GM19351 (cell line): ENCODE measurements around the gene INPPL1.
"Not testable (repeated sequence)": the region's sequence is repeated elsewhere in the genome, so short reads cannot be mapped to it uniquely, and the experiment has no call there.

Source experiments
- ATAC-seq: cut with Tn5 transposase; IDR thresholded peaks from one replicate; pipeline ENCODE4 v1.9.1; 2021; ENCODE audit warnings: mild to moderate bottlenecking, moderate library complexity; ENCODE audit not compliant: unreplicated experiment

INPPL1 gene, protein sequence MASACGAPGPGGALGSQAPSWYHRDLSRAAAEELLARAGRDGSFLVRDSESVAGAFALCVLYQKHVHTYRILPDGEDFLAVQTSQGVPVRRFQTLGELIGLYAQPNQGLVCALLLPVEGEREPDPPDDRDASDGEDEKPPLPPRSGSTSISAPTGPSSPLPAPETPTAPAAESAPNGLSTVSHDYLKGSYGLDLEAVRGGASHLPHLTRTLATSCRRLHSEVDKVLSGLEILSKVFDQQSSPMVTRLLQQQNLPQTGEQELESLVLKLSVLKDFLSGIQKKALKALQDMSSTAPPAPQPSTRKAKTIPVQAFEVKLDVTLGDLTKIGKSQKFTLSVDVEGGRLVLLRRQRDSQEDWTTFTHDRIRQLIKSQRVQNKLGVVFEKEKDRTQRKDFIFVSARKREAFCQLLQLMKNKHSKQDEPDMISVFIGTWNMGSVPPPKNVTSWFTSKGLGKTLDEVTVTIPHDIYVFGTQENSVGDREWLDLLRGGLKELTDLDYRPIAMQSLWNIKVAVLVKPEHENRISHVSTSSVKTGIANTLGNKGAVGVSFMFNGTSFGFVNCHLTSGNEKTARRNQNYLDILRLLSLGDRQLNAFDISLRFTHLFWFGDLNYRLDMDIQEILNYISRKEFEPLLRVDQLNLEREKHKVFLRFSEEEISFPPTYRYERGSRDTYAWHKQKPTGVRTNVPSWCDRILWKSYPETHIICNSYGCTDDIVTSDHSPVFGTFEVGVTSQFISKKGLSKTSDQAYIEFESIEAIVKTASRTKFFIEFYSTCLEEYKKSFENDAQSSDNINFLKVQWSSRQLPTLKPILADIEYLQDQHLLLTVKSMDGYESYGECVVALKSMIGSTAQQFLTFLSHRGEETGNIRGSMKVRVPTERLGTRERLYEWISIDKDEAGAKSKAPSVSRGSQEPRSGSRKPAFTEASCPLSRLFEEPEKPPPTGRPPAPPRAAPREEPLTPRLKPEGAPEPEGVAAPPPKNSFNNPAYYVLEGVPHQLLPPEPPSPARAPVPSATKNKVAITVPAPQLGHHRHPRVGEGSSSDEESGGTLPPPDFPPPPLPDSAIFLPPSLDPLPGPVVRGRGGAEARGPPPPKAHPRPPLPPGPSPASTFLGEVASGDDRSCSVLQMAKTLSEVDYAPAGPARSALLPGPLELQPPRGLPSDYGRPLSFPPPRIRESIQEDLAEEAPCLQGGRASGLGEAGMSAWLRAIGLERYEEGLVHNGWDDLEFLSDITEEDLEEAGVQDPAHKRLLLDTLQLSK

GRCh38 chr11:72224564-72225410, at the start of gene INPPL1:
Gene INPPL1, plus strand, starts transcription at chr11:72224767. Its CDS starts 218 bp downstream, at chr11:72224985.
- no peak for ATAC-seq

DNA sequence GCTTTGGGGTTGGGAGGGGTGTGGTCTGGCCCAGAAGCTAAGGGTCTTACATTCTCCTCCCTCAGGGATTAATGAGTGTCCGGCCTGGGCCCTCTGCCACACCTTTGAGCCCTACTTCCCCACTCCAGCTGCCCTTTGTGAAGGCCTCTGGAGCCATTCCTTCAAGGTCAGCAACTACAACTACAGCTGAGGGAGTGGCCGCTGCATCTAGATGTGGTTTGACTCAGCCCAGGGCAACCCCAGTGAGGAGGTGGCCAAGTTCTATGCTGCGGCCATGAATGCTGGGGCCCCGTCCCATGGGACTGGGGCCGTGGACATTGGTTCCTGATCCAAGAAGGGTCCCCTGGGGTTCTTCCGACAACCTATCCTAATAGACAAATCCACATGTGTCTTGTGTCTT, 46.9 kb upstream of the INPPL1 start:
- no peak for ATAC-seq

- ATAC-seq: no peak
Measured at GRCh38 chr11:72179049-72179803, 45.3 kb upstream of the INPPL1 start.

DNA sequence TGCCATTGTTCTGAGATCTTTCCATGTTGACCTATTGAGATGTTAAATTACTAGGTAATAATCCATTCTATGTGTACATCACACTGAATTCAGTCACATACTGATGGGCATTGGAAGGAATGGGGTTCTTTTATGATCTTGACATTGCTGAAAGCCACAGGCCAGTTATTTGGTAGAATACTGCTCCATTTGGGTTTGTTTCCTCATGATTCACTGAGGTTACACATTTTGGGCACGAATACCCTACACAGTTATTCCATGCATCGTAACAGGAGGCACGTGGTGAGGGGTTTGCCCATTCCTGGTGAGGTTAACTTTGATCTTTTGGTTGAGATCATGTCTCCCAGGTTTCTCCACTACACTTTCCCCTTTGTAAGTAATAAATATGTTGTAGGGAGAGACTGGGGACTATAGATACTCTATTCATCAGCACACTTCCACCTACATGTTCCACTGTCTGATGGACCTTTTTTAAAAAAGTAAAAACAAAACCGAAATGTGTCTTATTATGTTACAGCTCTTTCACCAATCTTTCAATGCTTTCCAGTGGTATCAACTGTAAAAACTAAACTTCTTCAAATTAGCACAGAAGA, 44.7 kb upstream of the INPPL1 start:
- ATAC-seq: no peak

- not testable (repeated sequence) for ATAC-seq
Measured at GRCh38 chr11:72180892-72181552, 43.5 kb upstream of the INPPL1 start.

GRCh38 chr11:72181553-72181958, 43.0 kb upstream of the INPPL1 start:
- not testable (repeated sequence) for ATAC-seq

DNA sequence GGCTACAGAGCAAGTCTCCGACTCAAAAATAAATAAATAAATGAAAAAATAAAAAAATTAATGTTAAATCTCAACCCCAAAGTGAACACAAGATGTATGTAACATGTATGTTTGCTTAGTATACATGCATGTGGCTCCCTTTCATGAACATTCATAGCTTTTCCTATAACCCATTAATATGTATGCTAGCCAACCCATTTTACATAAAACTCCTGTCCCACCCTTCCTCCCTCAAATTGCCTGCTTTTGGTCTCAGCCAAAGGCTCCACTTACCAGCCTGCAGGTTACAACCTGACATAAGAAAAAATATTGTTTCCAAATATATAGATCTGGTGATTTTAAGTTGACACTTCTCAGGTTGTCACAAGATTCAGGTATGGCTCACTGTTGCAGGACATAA, 36.3 kb upstream of the INPPL1 start:
- no peak for ATAC-seq

- no peak for ATAC-seq
Measured at GRCh38 chr11:72189455-72190250, 34.9 kb upstream of the INPPL1 start.

- no peak for ATAC-seq
Measured at GRCh38 chr11:72190631-72191071, 33.9 kb upstream of the INPPL1 start.

GRCh38 chr11:72191961-72192381, 32.6 kb upstream of the INPPL1 start, which contains the start of gene FOLR1:
Gene FOLR1, plus strand, starts transcription at chr11:72192140. Its CDS starts 34 bp downstream, at chr11:72192174.
- ATAC-seq: no peak

DNA sequence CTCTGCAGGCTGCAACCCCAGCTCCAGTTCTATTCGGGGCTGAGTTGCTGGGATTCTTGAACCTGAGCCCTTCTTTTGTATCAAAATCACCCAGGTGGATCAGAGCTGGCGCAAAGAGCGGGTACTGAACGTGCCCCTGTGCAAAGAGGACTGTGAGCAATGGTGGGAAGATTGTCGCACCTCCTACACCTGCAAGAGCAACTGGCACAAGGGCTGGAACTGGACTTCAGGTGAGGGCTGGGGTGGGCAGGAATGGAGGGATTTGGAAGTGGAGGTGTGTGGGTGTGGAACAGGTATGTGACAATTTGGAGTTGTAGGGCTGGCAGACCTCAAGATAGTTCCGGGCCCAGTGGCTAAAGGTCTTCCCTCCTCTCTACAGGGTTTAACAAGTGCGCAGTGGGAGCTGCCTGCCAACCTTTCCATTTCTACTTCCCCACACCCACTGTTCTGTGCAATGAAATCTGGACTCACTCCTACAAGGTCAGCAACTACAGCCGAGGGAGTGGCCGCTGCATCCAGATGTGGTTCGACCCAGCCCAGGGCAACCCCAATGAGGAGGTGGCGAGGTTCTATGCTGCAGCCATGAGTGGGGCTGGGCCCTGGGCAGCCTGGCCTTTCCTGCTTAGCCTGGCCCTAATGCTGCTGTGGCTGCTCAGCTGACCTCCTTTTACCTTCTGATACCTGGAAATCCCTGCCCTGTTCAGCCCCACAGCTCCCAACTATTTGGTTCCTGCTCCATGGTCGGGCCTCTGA, 28.9 kb upstream of the INPPL1 start:
- ATAC-seq: no peak

DNA sequence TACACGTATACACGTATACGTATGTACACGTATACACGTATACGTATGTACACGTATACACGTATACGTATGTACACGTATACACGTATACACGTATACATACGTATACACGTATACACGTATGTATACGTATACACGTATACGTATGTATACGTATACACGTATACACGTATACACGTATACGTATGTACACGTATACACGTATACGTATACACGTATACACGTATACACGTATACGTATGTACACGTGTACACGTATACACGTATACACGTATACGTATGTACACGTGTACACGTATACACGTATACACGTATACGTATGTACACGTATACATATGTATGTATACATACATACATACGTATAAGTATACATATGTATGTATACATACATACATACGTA, 23.1 kb upstream of the INPPL1 start:
- ATAC-seq: not testable (repeated sequence)

DNA sequence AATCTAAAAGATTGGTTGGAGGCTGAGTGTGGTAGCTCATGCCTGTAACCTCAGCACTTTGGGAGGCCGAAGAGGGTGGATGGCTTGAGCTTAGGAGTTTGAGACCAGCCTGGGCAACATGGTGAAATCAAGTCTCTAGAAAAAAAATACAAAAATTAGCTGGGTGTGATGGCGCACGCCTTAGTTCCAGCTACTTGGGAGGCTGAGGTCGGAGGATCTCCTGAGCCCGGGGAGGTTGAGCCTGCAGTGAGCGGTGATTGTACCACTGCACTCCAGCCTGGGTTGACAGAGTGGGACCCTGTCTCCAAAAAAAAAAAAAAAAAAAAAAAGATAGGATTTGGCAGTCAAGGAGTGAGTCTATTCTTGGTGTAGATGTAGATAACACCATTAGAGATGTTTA, 22.0 kb upstream of the INPPL1 start:
- no peak for ATAC-seq

DNA sequence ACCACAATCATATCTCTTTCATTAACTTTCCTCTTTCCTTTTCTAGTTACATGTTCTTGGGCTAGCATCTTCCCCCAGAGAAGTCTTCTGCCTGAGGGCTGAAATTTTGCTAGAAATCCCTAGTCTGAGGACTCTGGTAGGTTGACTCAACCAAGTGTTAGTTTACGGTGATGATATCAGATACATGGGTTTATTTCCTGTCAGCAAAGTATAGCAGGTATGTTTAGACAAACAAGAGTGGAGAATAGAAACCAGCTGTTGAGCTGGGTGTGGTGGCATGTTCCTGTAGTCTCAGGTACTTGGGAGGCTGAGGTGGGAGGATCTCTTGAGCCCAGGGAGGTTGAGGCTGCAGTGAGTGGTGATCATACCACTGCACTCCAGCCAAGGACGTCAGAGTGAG, 21.4 kb upstream of the INPPL1 start:
- no peak for ATAC-seq

GRCh38 chr11:72204886-72205285, 19.7 kb upstream of the INPPL1 start:
- ATAC-seq: no peak

- not testable (repeated sequence) for ATAC-seq
Measured at GRCh38 chr11:72206794-72207193, 17.8 kb upstream of the INPPL1 start.

GRCh38 chr11:72208281-72208680, 16.3 kb upstream of the INPPL1 start:
- no peak for ATAC-seq
